K562 (cell line): ENCODE data around the gene DYNLT2B. TPM values are rescaled to one million over a fixed set of nuclear protein-coding genes. Genes with fewer than 3 reads are reported as not detected.
"Not testable (repeated sequence)": the region's sequence is repeated elsewhere in the genome, so short reads cannot be mapped to it uniquely, and the experiment has no call there.

Experiments
- ATAC-seq: fragments of 200-7000 bp; cut with Tn5 transposase; 3 replicates; pipeline ENCODE4 v1.9.1; 2020; ENCODE audit warnings: moderate library complexity
- BruUV-seq: library from RNA; stranded (reverse); fragments of 400-500 nt; replicated peaks from 2 replicates; lab custom pipeline; 2021; lab: Mats Ljungman, UMichigan
- CTCF ChIA-PET: fragments of 300-600 bp; formaldehyde crosslinking; extraction: SDS; loops from one replicate; lab custom pipeline; 2021; ENCODE audit warnings: low intra/inter-chr PET ratio; lab: Yijun Ruan, JAX
- POLR2A ChIA-PET: fragments of 300-600, 350-650 bp; sonication (Branson Sonifier 250); formaldehyde crosslinking; extraction: SDS; loops from one replicate; lab custom pipeline; 2021; ENCODE audit warnings: antibody characterized with exemption, inconsistent platforms; lab: Yijun Ruan, JAX
- DNase-seq, 4 experiments: peaks; one replicate each; pipeline versions ENCODE4 v3.0.0 to v3.0.0-alpha.2; 2011 to 2018; ENCODE audit warnings: low spot score in 3 of 4, mixed read lengths in 3 of 4; ENCODE audit errors: extremely low read depth in 1 of 4
- FAIRE-seq: peaks from 2 replicates; lab custom pipeline; 2011; peaks lifted over from hg19 to GRCh38; lab: Jason Lieb, UNC
- H2AFZ ChIP-seq: 2 replicates; pipeline ENCODE4 v1.6.0; 2011; ENCODE audit warnings: low read depth, low read length, control low read depth, inconsistent platforms
- H3K27ac ChIP-seq: fragments of 200-600 bp; 3 replicates; pipeline ENCODE4 v1.8.0; 2011; ENCODE audit warnings: low read depth, mild to moderate bottlenecking, control low read depth, inconsistent platforms, low read length, moderate library complexity, mixed read lengths; ENCODE audit errors: extremely low read depth
- H3K27me3 ChIP-seq, 2 experiments: fragments of 300-600 bp in 1 of 2; 2 replicates in 1 of 2; 3 replicates in 1 of 2; pipeline versions ENCODE4 v1.6.0 to v1.8.0; 2011; ENCODE audit warnings: inconsistent platforms in 2 of 2, low read length in 2 of 2, mild to moderate bottlenecking in 1 of 2, mixed read lengths in 1 of 2, moderate library complexity in 1 of 2; ENCODE audit not compliant: control insufficient read depth in 2 of 2, insufficient read depth in 2 of 2
- H3K36me3 ChIP-seq: fragments of 300-600 bp; 3 replicates; pipeline ENCODE4 v1.8.0; 2011; ENCODE audit warnings: mild to moderate bottlenecking, low read length, inconsistent platforms; ENCODE audit not compliant: control insufficient read depth, insufficient read depth
- H3K4me1 ChIP-seq, 2 experiments: fragments of 200-600 bp in 1 of 2; replicated peaks in 1 of 2; 2 replicates in 1 of 2; 3 replicates in 1 of 2; pipeline versions ENCODE4 v1.5.1 to v1.8.0; 2011; ENCODE audit warnings: inconsistent platforms in 2 of 2, low read length in 2 of 2, mild to moderate bottlenecking in 1 of 2, mixed read lengths in 1 of 2, moderate library complexity in 1 of 2; ENCODE audit not compliant: control insufficient read depth in 2 of 2, insufficient read depth in 2 of 2
- H3K4me2 ChIP-seq: 2 replicates; pipeline ENCODE4 v1.6.1; 2011; ENCODE audit warnings: low read length, control low read depth, inconsistent platforms, mixed read lengths; ENCODE audit not compliant: insufficient read depth
- H3K4me3 ChIP-seq: fragments of 200-600 bp; sonication (generic), shearing (Covaris generic); 2 replicates; pipeline ENCODE4 v1.5.1; 2016; ENCODE audit warnings: control low read depth, inconsistent platforms
- H3K79me2 ChIP-seq: fragments of 200-600 bp; 3 replicates; pipeline ENCODE4 v1.8.0; 2011; ENCODE audit warnings: low read length, inconsistent platforms; ENCODE audit not compliant: control insufficient read depth, insufficient read depth
- H3K9ac ChIP-seq, 2 experiments: 2 replicates each; pipeline versions ENCODE4 v1.6.0 to v1.6.1; 2011; ENCODE audit warnings: low read depth in 2 of 2, low read length in 2 of 2, control low read depth in 1 of 2, inconsistent platforms in 1 of 2, mild to moderate bottlenecking in 1 of 2, mixed read lengths in 1 of 2; ENCODE audit not compliant: insufficient read depth in 1 of 2
- H3K9me1 ChIP-seq: one replicate; pipeline ENCODE4 v1.6.0; 2011; ENCODE audit warnings: inconsistent platforms, mild to moderate bottlenecking, low read length, moderate library complexity; ENCODE audit not compliant: control insufficient read depth, insufficient read depth
- H3K9me3 ChIP-seq: replicated peaks from 2 replicates; pipeline ENCODE4 v1.5.1; 2011; ENCODE audit warnings: low read depth, low read length, inconsistent platforms; ENCODE audit not compliant: control insufficient read depth, insufficient read depth
- H4K20me1 ChIP-seq: replicated peaks from 2 replicates; pipeline ENCODE4 v1.6.1; 2011; ENCODE audit warnings: low read length, inconsistent platforms, mixed read lengths; ENCODE audit not compliant: control insufficient read depth, insufficient read depth
- ARID1B ChIP-seq: fragments of 450-650 bp; IDR thresholded peaks from 2 replicates; pipeline ENCODE4 v1.6.1; 2016; ENCODE audit warnings: antibody characterized with exemption, mild to moderate bottlenecking, inconsistent platforms
- C11orf30 ChIP-seq: fragments of 450-650 bp; IDR thresholded peaks from 2 replicates; pipeline ENCODE4 v1.6.1; 2016; ENCODE audit warnings: low read depth, mild to moderate bottlenecking
- CBFA2T3 ChIP-seq: fragments of 450-650 bp; IDR thresholded peaks from 2 replicates; pipeline ENCODE4 v1.6.1; 2017
- DACH1 ChIP-seq: fragments of 450-650 bp; IDR thresholded peaks from 2 replicates; pipeline ENCODE4 v1.6.1; 2018; ENCODE audit not compliant: partially characterized antibody
- MAFG ChIP-seq: fragments of 450-650 bp; conservative IDR thresholded peaks from 2 replicates; pipeline ENCODE4 v1.6.1; 2016; ENCODE audit warnings: missing genetic modification characterization, missing compliant biosample characterization
- NFE2 ChIP-seq: IDR thresholded peaks from 2 replicates; pipeline ENCODE4 v1.6.1; 2014; ENCODE audit warnings: antibody characterized with exemption, low read depth
- NFIC ChIP-seq: fragments of 450-650 bp; IDR thresholded peaks from 2 replicates; pipeline ENCODE4 v1.6.1; 2017; ENCODE audit warnings: mild to moderate bottlenecking, inconsistent platforms
- NR2C2 ChIP-seq, 2 experiments: fragments of 200-800 bp in 1 of 2; sonication (Bioruptor generic) in 1 of 2; sonication (generic) in 1 of 2; formaldehyde crosslinking in 1 of 2; IDR thresholded peaks; 2 replicates each; pipeline versions ENCODE4 v1.6.1 to v1.8.0; 2016 to 2022; ENCODE audit warnings: mild to moderate bottlenecking in 1 of 2, missing compliant biosample characterization in 1 of 2, missing genetic modification characterization in 1 of 2, missing genetic modification reagents in 1 of 2
- SMARCA4 ChIP-seq: fragments of 450-650 bp; IDR thresholded peaks from 2 replicates; pipeline ENCODE4 v1.6.1; 2016
- TAF9B ChIP-seq: fragments of 450-650 bp; IDR thresholded peaks from 2 replicates; pipeline ENCODE4 v1.6.1; 2018; ENCODE audit warnings: mild to moderate bottlenecking; ENCODE audit not compliant: partially characterized antibody
- ZNF175 ChIP-seq: fragments of 200-800 bp; sonication (Bioruptor generic); IDR thresholded peaks from 2 replicates; pipeline ENCODE4 v1.6.1; 2016; ENCODE audit warnings: low read depth, mild to moderate bottlenecking, missing genetic modification characterization, missing compliant biosample characterization
- ZNF263 ChIP-seq: sonication (generic); formaldehyde crosslinking; IDR thresholded peaks from 2 replicates; pipeline ENCODE4 v1.8.0; 2022; ENCODE audit warnings: mild to moderate bottlenecking, missing genetic modification reagents, borderline replicate concordance
- WGBS: fragments of 100-300 bp; shearing (Covaris generic); methylation state at CpG from one replicate; pipeline ENCODE4 v1.1.6; 2016; ENCODE audit warnings: low coverage, mixed read lengths; ENCODE audit not compliant: insufficient coverage; ENCODE audit errors: missing lambda C conversion rate; 5-methylcytosine and 5-hydroxymethylcytosine counted together
- in situ Hi-C: fragments of 300-500 bp; cut with MboI; formaldehyde crosslinking; loops from 4 replicates; pipeline ENCODE4 v1.15.0; 2018; ENCODE audit warnings: inconsistent platforms, mixed read lengths
- intact Hi-C: fragments of 100-400 bp; cut with micrococcal nuclease; formaldehyde crosslinking; loops from 2 replicates; pipeline ENCODE4 v1.14.2; 2022
- polyA plus RNA-seq, 8 experiments: library from polyadenylated mRNA; depleted of rRNA in 4 of 8; stranded (reverse) in 5 of 8; unstranded in 3 of 8; fragments of >200 nt; fragmentation: Nextera tagmentation in 2 of 8; fragmentation: Illumina TruSeq in 1 of 8; extraction: Ambion mirVana in 2 of 8; extraction: Trizol in 1 of 8; gene quantifications; 2 replicates each; pipeline versions ENCODE4 v1.2.1 to v1.2.3, GENCODE V29; 2011 to 2014; ENCODE audit warnings: inconsistent platforms in 1 of 8, missing spikeins in 1 of 8
- total RNA-seq, 7 experiments: library from RNA; depleted of rRNA in 6 of 7; stranded (reverse); fragments of >200 nt in 6 of 7; fragmentation: Illumina TruSeq in 2 of 7; extraction: Trizol in 2 of 7; gene quantifications; 2 replicates each; pipeline versions ENCODE4 v1.2.1 to v1.2.3, GENCODE V29; 2011 to 2021; ENCODE audit warnings: low replicate concordance in 1 of 7
- TF ChIP-seq, protein P1 (sequence below): sonication (generic); formaldehyde crosslinking; IDR thresholded peaks from 2 replicates; pipeline ENCODE4 v1.8.1; 2023; ENCODE audit warnings: mild to moderate bottlenecking, missing genetic modification reagents

The DYNLT2B gene
- total and polyA plus RNA-seq, 9 of the 15 experiments (the other 6 are each of a cell fraction or from before 2014, with no cell fraction given): 6.5 to 19.9 (median 8.7) TPM

GRCh38 chr3:196314086-196314485 lies 4.0 kb downstream of the DYNLT2B start:
- H3K9ac ChIP-seq, DNase-seq, in situ Hi-C loops, H3K4me3 ChIP-seq, H3K9me3 ChIP-seq, FAIRE-seq, BruUV-seq, ATAC-seq, H4K20me1 ChIP-seq, H3K36me3 ChIP-seq, H3K27me3 ChIP-seq, H3K4me2 ChIP-seq, H2AFZ ChIP-seq, H3K9me1 ChIP-seq, intact Hi-C loops, H3K27ac ChIP-seq: not testable (repeated sequence)
- ChIA-PET POLR2A (interaction anchor here (0.9 kb wide), 1 partner anchor 10 kb away, joined by 4 read pairs; no protein-coding TSS in a partner anchor), CTCF (interaction anchor here (0.6 kb wide), 1 partner anchor 50 kb away, joined by 4 read pairs; no protein-coding TSS in a partner anchor)
- Histone ChIP-seq H3K79me2 (peaks cover 12% of the 10 kb centered on the region), H3K4me1 (peaks cover 4 to 15% of the 10 kb centered on the region in 2 experiments; a peak in 4 of 5 replicates)
- 83% methylated on average over 6 of the region's 7 CpGs for WGBS
- TF ChIP-seq ZNF263: 0 out of 2 replicates have a peak, but pooled peaks have one; percentile 16
- TF ChIP-seq, protein P1, sequence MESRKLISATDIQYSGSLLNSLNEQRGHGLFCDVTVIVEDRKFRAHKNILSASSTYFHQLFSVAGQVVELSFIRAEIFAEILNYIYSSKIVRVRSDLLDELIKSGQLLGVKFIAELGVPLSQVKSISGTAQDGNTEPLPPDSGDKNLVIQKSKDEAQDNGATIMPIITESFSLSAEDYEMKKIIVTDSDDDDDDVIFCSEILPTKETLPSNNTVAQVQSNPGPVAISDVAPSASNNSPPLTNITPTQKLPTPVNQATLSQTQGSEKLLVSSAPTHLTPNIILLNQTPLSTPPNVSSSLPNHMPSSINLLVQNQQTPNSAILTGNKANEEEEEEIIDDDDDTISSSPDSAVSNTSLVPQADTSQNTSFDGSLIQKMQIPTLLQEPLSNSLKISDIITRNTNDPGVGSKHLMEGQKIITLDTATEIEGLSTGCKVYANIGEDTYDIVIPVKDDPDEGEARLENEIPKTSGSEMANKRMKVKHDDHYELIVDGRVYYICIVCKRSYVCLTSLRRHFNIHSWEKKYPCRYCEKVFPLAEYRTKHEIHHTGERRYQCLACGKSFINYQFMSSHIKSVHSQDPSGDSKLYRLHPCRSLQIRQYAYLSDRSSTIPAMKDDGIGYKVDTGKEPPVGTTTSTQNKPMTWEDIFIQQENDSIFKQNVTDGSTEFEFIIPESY (CRISPR knock-in tag): peak; percentile 42; the same call in 1 of the 2 replicates

GRCh38 chr3:196302960-196303359 lies 15.1 kb downstream of the DYNLT2B start:
- H3K9me1 ChIP-seq; intact Hi-C loops; H3K4me2 ChIP-seq; H4K20me1 ChIP-seq; H3K36me3 ChIP-seq; H3K9me3 ChIP-seq; BruUV-seq; H3K4me1 ChIP-seq; H3K9ac ChIP-seq; FAIRE-seq; H3K4me3 ChIP-seq; CTCF ChIA-PET; DNase-seq; H3K27me3 ChIP-seq; in situ Hi-C loops; H3K79me2 ChIP-seq; TF ChIP-seq NR2C2 (CRISPR knock-in tag; IDR thresholded peaks at IDR 0.05): not testable (repeated sequence)
- Histone ChIP-seq H3K27ac (0 out of 3 replicates have a peak overlapping the region, but pooled peaks have one; percentile 8), H2AFZ (peak overlapping the region; percentile 10)
- peak; percentile 63 for ATAC-seq
- POLR2A ChIA-PET: interaction anchor here (0.5 to 1.7 kb wide), 4 partner anchors 12 to 15 kb away, joined by 3 to 4 read pairs (median 3); partner anchors contain the start of gene DYNLT2B
- 4% methylated on average over 7 of the region's 8 CpGs for WGBS
- peak; percentile 53 for TF ChIP-seq NFE2
- 0 out of 2 replicates have a peak, but pooled peaks have one; percentile 39 for TF ChIP-seq SMARCA4
- TF ChIP-seq ARID1B: peak; percentile 42
- peak; percentile 33; the same call in 1 of the 2 replicates for TF ChIP-seq CBFA2T3
- peak; percentile 38; the same call in 1 of the 2 replicates for TF ChIP-seq NFIC
- 0 out of 2 replicates have a peak, but pooled peaks have one; percentile 37 for TF ChIP-seq ZNF175
- peak; percentile 81 for TF ChIP-seq TAF9B
- TF ChIP-seq MAFG (tag): peak; percentile 44; the same call in 1 of the 2 replicates
- TF ChIP-seq DACH1: peak; percentile 52
- TF ChIP-seq NR2C2 (tag; IDR thresholded peaks at IDR 0.05): 0 out of 2 replicates have a peak, but pooled peaks have one; percentile 26
- peak; percentile 67 for TF ChIP-seq C11orf30
